ENCODE results near the gene SPRYD3. TPM values are rescaled to one million over a fixed set of nuclear protein-coding genes. Genes with fewer than 3 reads are reported as not detected.

SPRYD3 gene
- total RNA-seq, 1 donor from 2014 or later = 29.6 TPM

Small RNAs within 50 kb of the gene (small RNA-seq; reads per million reads assigned to genes)
- gene MIR6757 = not detected

Other genes with a start within 250 kb of the SPRYD3 start
- not detected for gene KRT79, start 245.1 kb downstream of the SPRYD3 start, total RNA-seq
- gene KRT78, start 230.4 kb downstream of the SPRYD3 start, total RNA-seq = 1.9 TPM
- not detected for gene KRT8, start 174.3 kb downstream of the SPRYD3 start, total RNA-seq
- 1.6 TPM for gene KRT18, start 130.3 kb downstream of the SPRYD3 start, total RNA-seq
- 1,381 TPM for gene EIF4B, start 72.9 kb downstream of the SPRYD3 start, total RNA-seq
- gene TNS2, start 29.3 kb downstream of the SPRYD3 start, total RNA-seq = 11.1 TPM
- gene IGFBP6, start 18.3 kb upstream of the SPRYD3 start, total RNA-seq = 6.2 TPM
- not detected for gene SOAT2, start 24.1 kb upstream of the SPRYD3 start, total RNA-seq
- gene ZNF740, start 101.3 kb upstream of the SPRYD3 start, total RNA-seq = 19.7 TPM
- gene CSAD, start 101.5 kb upstream of the SPRYD3 start, total RNA-seq = 26.0 TPM
- not detected for gene ITGB7, start 127.9 kb upstream of the SPRYD3 start, total RNA-seq
- gene RARG, start 152.8 kb upstream of the SPRYD3 start, total RNA-seq = 7.6 TPM
- gene ESPL1, start 188.9 kb upstream of the SPRYD3 start, total RNA-seq = 1.7 TPM
- gene PFDN5, start 216.2 kb upstream of the SPRYD3 start, total RNA-seq = 423 TPM
- gene MYG1, start 220.3 kb upstream of the SPRYD3 start, total RNA-seq = 39.5 TPM
- 28.9 TPM for gene AAAS, start 242.2 kb upstream of the SPRYD3 start, total RNA-seq

All from occipital lobe (tissue), 2 donors.